Spleen (tissue), 11 donors: Measurements from ENCODE around the gene P2RX6. TPM values are rescaled to one million over a fixed set of nuclear protein-coding genes. Genes with fewer than 3 reads are reported as not detected.
A peak's percentile ranks its signal among the peaks of the same experiment; 100 is the strongest.

ENCODE experiments used
- DNase-seq: peaks from one replicate; pipeline ENCODE4 v3.0.0-alpha.2; 2020
- H3K27ac ChIP-seq, 8 donors: fragments of 200-600 bp; sonication (generic) in 7 of 8; 1 replicate in 4 of 8; 2 replicates in 4 of 8; pipeline versions ENCODE4 v1.5.0 to v1.8.0; 2016 to 2021; ENCODE audit warnings: inconsistent platforms in 4 of 8, mild to moderate bottlenecking in 4 of 8, moderate library complexity in 1 of 8
- H3K27me3 ChIP-seq, 7 donors: fragments of 200-600 bp; sonication (generic) in 6 of 7; replicated peaks in 1 of 7; 1 replicate in 4 of 7; 2 replicates in 3 of 7; pipeline versions ENCODE4 v1.5.0 to v1.8.0; 2016 to 2021; ENCODE audit warnings: inconsistent platforms in 3 of 7, mild to moderate bottlenecking in 1 of 7
- H3K36me3 ChIP-seq, 6 donors: fragments of 200-600 bp; sonication (generic) in 5 of 6; 1 replicate in 4 of 6; 2 replicates in 2 of 6; pipeline versions ENCODE4 v1.5.0 to v1.8.0; 2016 to 2021; ENCODE audit warnings: inconsistent platforms in 2 of 6
- H3K4me1 ChIP-seq, 6 donors: fragments of 200-600 bp; sonication (generic) in 5 of 6; 1 replicate in 3 of 6; 2 replicates in 3 of 6; pipeline versions ENCODE4 v1.5.0 to v1.8.0; 2016 to 2021; ENCODE audit warnings: inconsistent platforms in 3 of 6
- H3K4me3 ChIP-seq, 8 donors: fragments of 200-600 bp; sonication (generic) in 7 of 8; 1 replicate in 4 of 8; 2 replicates in 4 of 8; pipeline versions ENCODE4 v1.5.0 to v1.8.0; 2016 to 2021; ENCODE audit warnings: inconsistent platforms in 4 of 8, mild to moderate bottlenecking in 4 of 8, moderate library complexity in 2 of 8
- H3K9me3 ChIP-seq, 8 donors: fragments of 200-600 bp; sonication (generic) in 7 of 8; 1 replicate in 4 of 8; 2 replicates in 4 of 8; pipeline versions ENCODE4 v1.5.0 to v1.8.0; 2016 to 2021; ENCODE audit warnings: inconsistent platforms in 4 of 8
- CTCF ChIP-seq, 11 experiments: fragments of 200-600 bp in 7 of 11; fragments of 450-650 bp in 4 of 11; sonication (generic) in 4 of 11; IDR thresholded peaks in 8 of 11; conservative IDR thresholded peaks in 3 of 11; 1 replicate in 7 of 11; 2 replicates in 4 of 11; pipeline versions ENCODE4 v1.4.0 to v1.8.0; 2016 to 2021; ENCODE audit warnings: antibody characterized with exemption in 11 of 11, inconsistent platforms in 4 of 11, mild to moderate bottlenecking in 1 of 11
- POLR2A ChIP-seq, 3 donors: fragments of 450-650 bp; IDR thresholded peaks; one replicate each; pipeline ENCODE4 v1.5.1; 2017; ENCODE audit warnings: antibody characterized with exemption in 3 of 3, mild to moderate bottlenecking in 1 of 3
- POLR2AphosphoS5 ChIP-seq, 3 donors: sonication (generic); formaldehyde crosslinking; IDR thresholded peaks; one replicate each; pipeline ENCODE4 v1.5.1; 2017; ENCODE audit warnings: antibody characterized with exemption in 3 of 3
- WGBS, 5 donors: extraction: QIAGEN DNeasy Blood & Tissue Kit in 3 of 5; methylation state at CpG; one replicate each; pipeline versions ENCODE4 v1.1.5 to v1.1.7; 2013 to 2018; 5-methylcytosine and 5-hydroxymethylcytosine counted together
- intact Hi-C: fragments of 100-400 bp; cut with DNase I; formaldehyde crosslinking; loops from one replicate; pipeline ENCODE4 v1.15.0; 2023; ENCODE audit warnings: low total_unique reads
- polyA plus RNA-seq, 3 donors: library from polyadenylated mRNA; stranded (reverse); fragments of 200-250 nt; gene quantifications; one replicate each; pipeline ENCODE4 v1.2.1, GENCODE V29; 2013
- total RNA-seq, 7 donors: library from RNA; depleted of rRNA in 3 of 7; stranded (reverse); fragments of >200 nt in 3 of 7; fragmentation: NEBNext Ultra II Directional in 4 of 7; extraction: Animal tissue kit (Norgen Biotek cat#: 25700) in 4 of 7; gene quantifications; one replicate each; pipeline versions ENCODE4 v1.1.0 to v1.2.1, GENCODE V29; 2016 to 2021
- donor health status: healthy with polysubstance abuse.
- donor health status: DM: no; HTN: no; CAD: no; lungs with moderate emphysema.
- donor health status: DM: no; HTN: no; CAD: no.
- donor health status: Bipolar disorder and iron deficiency.
- donor health status: healthy.
- donor health status: DM: no; HTN: no; CAD: no.
- donor health status: DM: yes; HTN: yes; CAD: no.

Gene P2RX6
- total and polyA plus RNA-seq, 10 donors = 0.86 to 14.4 (median 4.4) TPM

- intact Hi-C loops = no loop called here
- Histone ChIP-seq H3K27ac (no peak overlapping the region), H3K9me3 (no peaks in the 10 kb centered on the region), H3K4me3 (no peak overlapping the region), H3K27me3 (peaks cover 0 to 37% (median 0%) of the 10 kb centered on the region in 7 donors), H3K36me3 (no peaks in the 10 kb centered on the region), H3K4me1 (peaks cover 11 to 34% (median 29%) of the 10 kb centered on the region in 6 donors)
- no peak for TF ChIP-seq CTCF (IDR thresholded peaks at IDR 0.05 in 8 of 11, conservative IDR thresholded peaks at IDR 0.05 in 3 of 11)
- no peak for TF ChIP-seq POLR2AphosphoS5 (IDR thresholded peaks at IDR 0.05)
- TF ChIP-seq POLR2A (IDR thresholded peaks at IDR 0.05) = no peak
- DNase-seq = no peak
- WGBS, 5 donors = 71 to 89% (median 87%) methylated on average over 4 of the region's 4 CpGs
These were observed 27.0 kb downstream of the P2RX6 start for GRCh38 chr22:21041937-21042336.

GRCh38 chr22:21042978-21043859, 28.3 kb downstream of the P2RX6 start:
- Histone ChIP-seq H3K4me3 (no peak overlapping the region), H3K4me1 (peaks cover 11 to 34% (median 29%) of the 10 kb centered on the region in 6 donors), H3K9me3 (no peaks in the 10 kb centered on the region), H3K27ac (peak overlapping the region in 2 of 8 donors; percentile 69 to 79), H3K27me3 (peaks cover 0 to 37% (median 0%) of the 10 kb centered on the region in 7 donors), H3K36me3 (no peaks in the 10 kb centered on the region)
- WGBS, 5 donors = 78 to 82% (median 80%) methylated on average over 6 of the region's 6 CpGs
- intact Hi-C loops = no loop called here
- DNase-seq = peak; percentile 22
- TF ChIP-seq POLR2A (IDR thresholded peaks at IDR 0.05) (no peak), CTCF (IDR thresholded peaks at IDR 0.05 in 8 of 11, conservative IDR thresholded peaks at IDR 0.05 in 3 of 11) (no peak), POLR2AphosphoS5 (IDR thresholded peaks at IDR 0.05) (no peak)

- Histone ChIP-seq H3K4me3 (peak overlapping the region in 2 of 8 donors; percentile 38 to 55), H3K4me1 (peaks cover 11 to 34% (median 29%) of the 10 kb centered on the region in 6 donors), H3K27me3 (peaks cover 0 to 37% (median 0%) of the 10 kb centered on the region in 7 donors), H3K9me3 (no peaks in the 10 kb centered on the region), H3K27ac (peak overlapping the region in 4 of 8 donors; percentile 49 to 79 (median 66)), H3K36me3 (no peaks in the 10 kb centered on the region)
- peak; percentile 36 for DNase-seq
- intact Hi-C loops = no loop called here
- TF ChIP-seq POLR2A (IDR thresholded peaks at IDR 0.05) (no peak), POLR2AphosphoS5 (IDR thresholded peaks at IDR 0.05) (no peak), CTCF (IDR thresholded peaks at IDR 0.05 in 8 of 11, conservative IDR thresholded peaks at IDR 0.05 in 3 of 11) (no peak)
- WGBS, 5 donors = 85 to 92% (median 86%) methylated on average over 11 to 15 of the region's 15 CpGs
These were observed 29.0 kb downstream of the P2RX6 start for GRCh38 chr22:21043860-21044535.
